ENCODE data around the gene C19orf73.

- TF ChIP-seq CTCF (IDR thresholded peaks at IDR 0.05) (no peak), POLR2A (IDR thresholded peaks at IDR 0.05) (no peak)
Observed at GRCh38 chr19:49154279-49154678, 35.3 kb upstream of the C19orf73 start.

Measured in esophagus squamous epithelium (tissue), 4 donors.